A549 (cell line): ENCODE data around the gene VANGL1.

ENCODE experiments used
- CHD2 ChIP-seq: fragments of 150-350 bp; IDR thresholded peaks from 2 replicates; pipeline ENCODE4 v1.6.1; 2014; ENCODE audit warnings: low read length; ENCODE audit not compliant: partially characterized antibody
- CHD4 ChIP-seq: fragments of 200-600 bp; sonication (generic); IDR thresholded peaks from 2 replicates; pipeline ENCODE4 v1.6.1; 2016; ENCODE audit warnings: antibody characterized with exemption, mild to moderate bottlenecking, borderline replicate concordance
- POLR2A ChIP-seq: IDR thresholded peaks from 2 replicates; pipeline ENCODE4 v1.6.1; 2012; ENCODE audit warnings: mild to moderate bottlenecking, low read length
- POLR2AphosphoS2 ChIP-seq: conservative IDR thresholded peaks from 2 replicates; pipeline ENCODE4 v1.6.1; 2012; ENCODE audit warnings: low read length, improper control_type of control experiment, inconsistent platforms
- RCOR1 ChIP-seq: fragments of 150-350 bp; IDR thresholded peaks from 2 replicates; pipeline ENCODE4 v1.6.1; 2014; ENCODE audit warnings: antibody characterized with exemption, low read length, low read depth
- SMC3 ChIP-seq: fragments of >200 bp; sonication (Bioruptor Twin); formaldehyde crosslinking; IDR thresholded peaks from 3 replicates; pipeline ENCODE4 v1.6.1; 2018; ENCODE audit warnings: inconsistent platforms
- TF ChIP-seq, protein P1 (sequence below): fragments of >200 bp; sonication (Bioruptor Twin); formaldehyde crosslinking; IDR thresholded peaks from 3 replicates; pipeline ENCODE4 v1.5.1; 2016
- TF ChIP-seq, protein P2 (sequence below): fragments of 150-350 bp; IDR thresholded peaks from 2 replicates; pipeline ENCODE4 v1.6.1; 2014; ENCODE audit warnings: low read depth, mild to moderate bottlenecking, low read length
- TF ChIP-seq, protein P3 (sequence below): IDR thresholded peaks from 2 replicates; pipeline ENCODE4 v1.6.1; 2012
- TF ChIP-seq, protein P4 (sequence below): fragments of 250-450 bp; sonication (Bioruptor Pico); IDR thresholded peaks from 2 replicates; pipeline ENCODE4 v1.5.0; 2021; ENCODE audit warnings: mild to moderate bottlenecking, moderate library complexity, borderline replicate concordance

DNA sequence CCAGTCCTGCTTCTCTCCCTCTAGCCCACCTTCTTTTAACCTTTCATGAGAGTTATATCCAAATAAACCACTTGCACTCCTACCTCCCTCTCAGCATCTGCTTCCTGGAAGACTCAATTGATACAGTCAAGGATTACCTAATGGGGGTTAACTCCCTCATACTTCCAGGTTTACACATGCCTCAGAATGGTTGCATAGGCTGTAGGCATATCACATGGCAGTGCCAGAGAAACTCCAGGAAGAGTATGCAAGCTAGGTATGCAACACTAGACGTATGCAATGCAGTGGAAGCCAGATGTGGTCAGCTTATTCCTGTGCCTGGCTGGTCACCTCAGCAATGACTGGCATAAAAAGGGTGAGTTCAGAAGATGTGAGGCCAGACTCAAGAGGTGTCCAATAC lies 32.7 kb upstream of the VANGL1 start:
- TF ChIP-seq, protein P1, sequence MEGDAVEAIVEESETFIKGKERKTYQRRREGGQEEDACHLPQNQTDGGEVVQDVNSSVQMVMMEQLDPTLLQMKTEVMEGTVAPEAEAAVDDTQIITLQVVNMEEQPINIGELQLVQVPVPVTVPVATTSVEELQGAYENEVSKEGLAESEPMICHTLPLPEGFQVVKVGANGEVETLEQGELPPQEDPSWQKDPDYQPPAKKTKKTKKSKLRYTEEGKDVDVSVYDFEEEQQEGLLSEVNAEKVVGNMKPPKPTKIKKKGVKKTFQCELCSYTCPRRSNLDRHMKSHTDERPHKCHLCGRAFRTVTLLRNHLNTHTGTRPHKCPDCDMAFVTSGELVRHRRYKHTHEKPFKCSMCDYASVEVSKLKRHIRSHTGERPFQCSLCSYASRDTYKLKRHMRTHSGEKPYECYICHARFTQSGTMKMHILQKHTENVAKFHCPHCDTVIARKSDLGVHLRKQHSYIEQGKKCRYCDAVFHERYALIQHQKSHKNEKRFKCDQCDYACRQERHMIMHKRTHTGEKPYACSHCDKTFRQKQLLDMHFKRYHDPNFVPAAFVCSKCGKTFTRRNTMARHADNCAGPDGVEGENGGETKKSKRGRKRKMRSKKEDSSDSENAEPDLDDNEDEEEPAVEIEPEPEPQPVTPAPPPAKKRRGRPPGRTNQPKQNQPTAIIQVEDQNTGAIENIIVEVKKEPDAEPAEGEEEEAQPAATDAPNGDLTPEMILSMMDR: no peak
- TF ChIP-seq POLR2A (no peak), SMC3 (no peak), CHD2 (no peak), POLR2AphosphoS2 (no peak), CHD4 (no peak), RCOR1 (no peak)
- TF ChIP-seq, protein P2, sequence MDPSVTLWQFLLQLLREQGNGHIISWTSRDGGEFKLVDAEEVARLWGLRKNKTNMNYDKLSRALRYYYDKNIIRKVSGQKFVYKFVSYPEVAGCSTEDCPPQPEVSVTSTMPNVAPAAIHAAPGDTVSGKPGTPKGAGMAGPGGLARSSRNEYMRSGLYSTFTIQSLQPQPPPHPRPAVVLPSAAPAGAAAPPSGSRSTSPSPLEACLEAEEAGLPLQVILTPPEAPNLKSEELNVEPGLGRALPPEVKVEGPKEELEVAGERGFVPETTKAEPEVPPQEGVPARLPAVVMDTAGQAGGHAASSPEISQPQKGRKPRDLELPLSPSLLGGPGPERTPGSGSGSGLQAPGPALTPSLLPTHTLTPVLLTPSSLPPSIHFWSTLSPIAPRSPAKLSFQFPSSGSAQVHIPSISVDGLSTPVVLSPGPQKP: no peak
- TF ChIP-seq, protein P3, sequence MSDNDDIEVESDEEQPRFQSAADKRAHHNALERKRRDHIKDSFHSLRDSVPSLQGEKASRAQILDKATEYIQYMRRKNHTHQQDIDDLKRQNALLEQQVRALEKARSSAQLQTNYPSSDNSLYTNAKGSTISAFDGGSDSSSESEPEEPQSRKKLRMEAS: no peak
- TF ChIP-seq, protein P4, sequence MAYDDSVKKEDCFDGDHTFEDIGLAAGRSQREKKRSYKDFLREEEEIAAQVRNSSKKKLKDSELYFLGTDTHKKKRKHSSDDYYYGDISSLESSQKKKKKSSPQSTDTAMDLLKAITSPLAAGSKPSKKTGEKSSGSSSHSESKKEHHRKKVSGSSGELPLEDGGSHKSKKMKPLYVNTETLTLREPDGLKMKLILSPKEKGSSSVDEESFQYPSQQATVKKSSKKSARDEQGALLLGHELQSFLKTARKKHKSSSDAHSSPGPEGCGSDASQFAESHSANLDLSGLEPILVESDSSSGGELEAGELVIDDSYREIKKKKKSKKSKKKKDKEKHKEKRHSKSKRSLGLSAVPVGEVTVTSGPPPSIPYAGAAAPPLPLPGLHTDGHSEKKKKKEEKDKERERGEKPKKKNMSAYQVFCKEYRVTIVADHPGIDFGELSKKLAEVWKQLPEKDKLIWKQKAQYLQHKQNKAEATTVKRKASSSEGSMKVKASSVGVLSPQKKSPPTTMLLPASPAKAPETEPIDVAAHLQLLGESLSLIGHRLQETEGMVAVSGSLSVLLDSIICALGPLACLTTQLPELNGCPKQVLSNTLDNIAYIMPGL (CRISPR knock-in tag): no peak
